Heart left ventricle (tissue), 13 donors: Measurements from ENCODE around the gene MT1A.
"Not testable (repeated sequence)": the region's sequence is repeated elsewhere in the genome, so short reads cannot be mapped to it uniquely, and the experiment has no call there.

ENCODE experiments used
- POLR2A ChIP-seq, 2 donors: fragments of 450-650 bp; IDR thresholded peaks; one replicate each; pipeline ENCODE4 v1.6.1; 2017; ENCODE audit warnings: antibody characterized with exemption in 2 of 2, mild to moderate bottlenecking in 2 of 2, moderate library complexity in 2 of 2
- TF ChIP-seq, protein P1 (sequence below), 12 donors: fragments of 200-600 bp; sonication (generic) in 4 of 12; IDR thresholded peaks; one replicate each; pipeline versions ENCODE4 v1.5.0 to v1.8.0; 2018 to 2022; ENCODE audit warnings: antibody characterized with exemption in 12 of 12, mild to moderate bottlenecking in 5 of 12
- donor health status: ischemic (EF 13 %, LVEDD 7.1; RV severe dilation, severe dysfunction).
- donor health status: DM: no; HTN: yes; CAD: no.
- donor health status: DM: no; HTN: no; CAD: no.
- donor health status: ischemic (EF 25% LVEDD 6.9; RV normal size, moderate dysfunction).
- donor health status: ischemic (EF 25% LVEDD 5.7; RV mildly dilated, moderate dysfunction).
- donor health status: ischemic (EF 35%, LVEDD 5.7; RV mildly dilated, moderate dysfunction).
- donor health status: nonischemic (EF 11% LVEDD 7.7; RV severe dilation, severe dysfunction).
- donor health status: DM: yes; HTN: yes; CAD: no.
- donor health status: PGD.
- donor health status: ischemic (EF 29% LVEDD 5.4; RV normal size, mild dysfunction).
- donor health status: nonischemic (EF 23%, LVEDD 6.1; RV moderate dilation, normal function).

DNA sequence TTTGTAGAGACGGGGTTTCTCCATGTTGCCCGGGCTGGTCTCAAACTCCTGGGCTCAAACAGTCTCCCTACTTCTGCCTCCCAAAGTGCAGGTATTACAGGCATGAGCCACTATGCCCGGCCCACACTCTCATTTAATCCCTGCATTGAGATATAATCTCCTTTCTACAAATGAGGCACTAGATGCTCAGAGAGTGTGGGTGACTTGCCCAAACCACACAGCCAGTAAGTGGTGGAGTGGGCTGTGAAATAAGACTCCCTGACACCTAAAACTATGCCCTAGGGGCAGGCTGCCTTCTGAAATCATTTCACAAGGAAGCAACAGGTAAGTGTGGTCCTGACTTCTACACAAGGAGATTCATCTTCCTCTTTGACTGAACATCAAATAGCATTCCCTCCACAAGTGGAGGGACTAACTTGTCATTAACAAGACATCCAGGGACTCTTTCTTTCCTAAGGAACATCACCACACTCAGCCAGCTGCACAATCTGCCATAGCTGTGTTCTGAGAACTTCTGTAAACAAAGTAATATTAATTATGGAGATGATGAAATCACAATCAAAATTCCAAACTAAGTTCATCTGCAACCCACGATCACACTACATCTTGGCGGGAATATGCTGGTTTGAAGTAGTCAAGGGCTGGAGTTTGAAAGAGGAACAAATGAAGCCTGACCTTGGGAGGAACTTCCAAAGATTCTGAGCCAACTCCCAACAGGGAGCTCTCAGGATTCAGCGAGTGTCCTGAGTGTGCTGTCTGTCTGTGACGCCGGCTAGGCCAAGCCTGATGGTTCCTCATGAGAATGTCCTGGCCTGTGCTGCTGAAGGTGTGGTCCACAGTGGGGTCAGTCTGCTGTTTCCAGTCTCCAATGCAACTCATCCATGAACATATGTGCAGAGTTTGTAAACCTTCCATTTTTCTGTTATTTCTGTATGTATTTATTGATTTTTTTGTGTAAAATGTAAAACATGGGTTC, 27.1 kb downstream of the MT1A start:
- TF ChIP-seq, protein P1, sequence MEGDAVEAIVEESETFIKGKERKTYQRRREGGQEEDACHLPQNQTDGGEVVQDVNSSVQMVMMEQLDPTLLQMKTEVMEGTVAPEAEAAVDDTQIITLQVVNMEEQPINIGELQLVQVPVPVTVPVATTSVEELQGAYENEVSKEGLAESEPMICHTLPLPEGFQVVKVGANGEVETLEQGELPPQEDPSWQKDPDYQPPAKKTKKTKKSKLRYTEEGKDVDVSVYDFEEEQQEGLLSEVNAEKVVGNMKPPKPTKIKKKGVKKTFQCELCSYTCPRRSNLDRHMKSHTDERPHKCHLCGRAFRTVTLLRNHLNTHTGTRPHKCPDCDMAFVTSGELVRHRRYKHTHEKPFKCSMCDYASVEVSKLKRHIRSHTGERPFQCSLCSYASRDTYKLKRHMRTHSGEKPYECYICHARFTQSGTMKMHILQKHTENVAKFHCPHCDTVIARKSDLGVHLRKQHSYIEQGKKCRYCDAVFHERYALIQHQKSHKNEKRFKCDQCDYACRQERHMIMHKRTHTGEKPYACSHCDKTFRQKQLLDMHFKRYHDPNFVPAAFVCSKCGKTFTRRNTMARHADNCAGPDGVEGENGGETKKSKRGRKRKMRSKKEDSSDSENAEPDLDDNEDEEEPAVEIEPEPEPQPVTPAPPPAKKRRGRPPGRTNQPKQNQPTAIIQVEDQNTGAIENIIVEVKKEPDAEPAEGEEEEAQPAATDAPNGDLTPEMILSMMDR (IDR thresholded peaks at IDR 0.05): not testable (repeated sequence)
- not testable (repeated sequence) for TF ChIP-seq POLR2A (IDR thresholded peaks at IDR 0.05)
